Lung (tissue), 12 donors: ENCODE measurements around the gene MOB3B. TPM values are rescaled to one million over a fixed set of nuclear protein-coding genes. Genes with fewer than 3 reads are reported as not detected.

Experiments used
- ATAC-seq: fragments of 200-7000 bp; cut with Tn5 transposase; one replicate; pipeline ENCODE4 v1.9.1; 2020; ENCODE audit warnings: moderate number of reproducible peaks; ENCODE audit not compliant: insufficient read depth, low FRiP score
- DNase-seq, 3 donors: peaks; one replicate each; pipeline ENCODE4 v3.0.0-alpha.2; 2013 to 2017
- H3K27ac ChIP-seq, 2 donors: one replicate each; pipeline ENCODE4 v1.5.1; 2013; ENCODE audit warnings: mild to moderate bottlenecking in 2 of 2, moderate library complexity in 2 of 2, control low read depth in 1 of 2, inconsistent platforms in 1 of 2, low read depth in 1 of 2, low read length in 1 of 2
- H3K27me3 ChIP-seq, 3 donors: one replicate each; pipeline ENCODE4 v1.5.1; 2013; ENCODE audit warnings: low read length in 2 of 3; ENCODE audit not compliant: control insufficient read depth in 3 of 3, insufficient read depth in 3 of 3
- H3K36me3 ChIP-seq, 4 donors: one replicate each; pipeline ENCODE4 v1.5.1; 2013; ENCODE audit warnings: low read length in 4 of 4, mild to moderate bottlenecking in 1 of 4, moderate library complexity in 1 of 4; ENCODE audit not compliant: control insufficient read depth in 4 of 4, insufficient read depth in 4 of 4
- H3K4me1 ChIP-seq, 5 donors: one replicate each; pipeline ENCODE4 v1.5.1; 2013; ENCODE audit warnings: low read length in 5 of 5, mild to moderate bottlenecking in 2 of 5, moderate library complexity in 1 of 5; ENCODE audit not compliant: control insufficient read depth in 5 of 5, insufficient read depth in 5 of 5
- H3K4me3 ChIP-seq: one replicate; pipeline ENCODE4 v1.5.1; 2013; ENCODE audit warnings: mild to moderate bottlenecking, control low read depth, moderate library complexity
- H3K9ac ChIP-seq, 2 donors: one replicate each; pipeline ENCODE4 v1.5.1; 2013; ENCODE audit warnings: low read length in 2 of 2, control low read depth in 1 of 2; ENCODE audit not compliant: insufficient read depth in 1 of 2
- H3K9me3 ChIP-seq, 4 donors: one replicate each; pipeline ENCODE4 v1.5.1; 2013; ENCODE audit warnings: low read length in 3 of 4, mild to moderate bottlenecking in 1 of 4, moderate library complexity in 1 of 4; ENCODE audit not compliant: control insufficient read depth in 4 of 4, insufficient read depth in 3 of 4
- CTCF ChIP-seq: IDR thresholded peaks from 2 replicates; pipeline ENCODE4 v1.5.1; 2012; ENCODE audit warnings: mild to moderate bottlenecking; ENCODE audit errors: control extremely low read depth, extremely low read depth
- WGBS, 2 donors: extraction: QIAGEN DNeasy Blood & Tissue Kit; methylation state at CpG; one replicate each; pipeline ENCODE4 v1.1.7; 2013; 5-methylcytosine and 5-hydroxymethylcytosine counted together
- polyA plus RNA-seq, 2 donors: library from polyadenylated mRNA; stranded (reverse); fragments of 200-250 nt; gene quantifications; one replicate each; pipeline ENCODE4 v1.2.1, GENCODE V29; 2013
- total RNA-seq, 2 donors: library from RNA; depleted of rRNA in 1 of 2; stranded (reverse); fragments of >200 nt in 1 of 2; gene quantifications; one replicate each; pipeline ENCODE4 v1.2.1, GENCODE V29; 2014 to 2021
- donor health status: control.
- donor health status: control.
- donor health status: Bipolar disorder and iron deficiency.
- donor health status: healthy.
- donor health status: DM: yes; HTN: yes; CAD: no.

MOB3B gene
- total and polyA plus RNA-seq, 4 donors: 1.6 to 12.9 (median 6.4) TPM

DNA sequence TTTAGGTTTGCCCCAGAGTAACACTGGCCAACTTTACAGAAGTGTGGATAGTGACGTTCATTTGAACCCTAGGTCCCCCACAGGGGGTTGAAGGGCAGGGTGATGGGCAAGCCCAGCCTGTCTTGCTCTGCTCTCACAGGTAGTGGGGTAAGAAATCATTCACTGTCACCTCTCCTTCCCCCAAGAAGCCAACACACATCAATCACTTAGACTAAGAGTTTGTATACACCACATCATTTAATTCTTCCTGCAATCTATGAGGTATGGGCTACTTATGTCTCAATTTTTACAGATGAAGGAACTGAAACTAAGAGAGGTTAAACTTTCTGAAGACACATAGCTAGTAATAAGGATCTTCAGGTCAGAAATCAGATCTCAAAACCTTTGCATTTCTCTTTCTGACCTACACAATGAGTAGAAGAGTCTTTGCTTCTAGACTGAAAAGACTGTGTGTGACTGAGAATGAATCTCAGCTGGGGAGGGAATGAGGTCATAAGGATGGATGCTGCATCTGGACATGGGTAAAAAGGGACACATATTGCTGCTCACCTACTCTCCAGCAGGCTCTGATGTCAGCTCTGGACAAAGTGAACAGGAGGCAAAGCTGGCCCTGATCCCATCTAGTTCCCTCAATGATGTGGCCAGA, 151.7 kb downstream of the MOB3B start:
- H3K27ac ChIP-seq: no peak overlapping the region
- no peak overlapping the region for H3K9ac ChIP-seq
- H3K9me3 ChIP-seq: no peaks in the 10 kb centered on the region
- no peaks in the 10 kb centered on the region for H3K27me3 ChIP-seq
- H3K4me3 ChIP-seq: no peak overlapping the region
- no peak for TF ChIP-seq CTCF
- 63 to 67% methylated on average over 1 of the region's 1 CpG for WGBS, 2 donors
- peaks cover 0 to 9% (median 2%) of the 10 kb centered on the region in 5 donors for H3K4me1 ChIP-seq
- ATAC-seq: no peak
- no peaks in the 10 kb centered on the region for H3K36me3 ChIP-seq
- no peak for DNase-seq

GRCh38 chr9:27377147-27377807, 152.3 kb downstream of the MOB3B start:
- H3K9me3 ChIP-seq: no peaks in the 10 kb centered on the region
- DNase-seq (no peak), ATAC-seq (no peak)
- no peak overlapping the region for H3K9ac ChIP-seq
- no peaks in the 10 kb centered on the region for H3K27me3 ChIP-seq
- TF ChIP-seq CTCF: no peak
- no peak overlapping the region for H3K4me3 ChIP-seq
- H3K4me1 ChIP-seq: peaks cover 0 to 16% (median 7%) of the 10 kb centered on the region in 5 donors
- H3K36me3 ChIP-seq: no peaks in the 10 kb centered on the region
- H3K27ac ChIP-seq: no peak overlapping the region
- whole genome bisulfite sequencing, 2 donors: 66 to 76% methylated on average over 8 of the region's 8 CpGs

GRCh38 chr9:27373851-27374250, 155.8 kb downstream of the MOB3B start:
- H3K27ac ChIP-seq: no peak overlapping the region
- H3K9me3 ChIP-seq: no peaks in the 10 kb centered on the region
- ATAC-seq: no peak
- peaks cover 0 to 34% (median 15%) of the 10 kb centered on the region in 5 donors for H3K4me1 ChIP-seq
- H3K36me3 ChIP-seq: no peaks in the 10 kb centered on the region
- 94 to 95% methylated on average over 4 of the region's 4 CpGs for WGBS, 2 donors
- TF ChIP-seq CTCF: no peak
- H3K4me3 ChIP-seq: no peak overlapping the region
- H3K9ac ChIP-seq: no peak overlapping the region
- no peak for DNase-seq
- no peaks in the 10 kb centered on the region for H3K27me3 ChIP-seq
